Umbilical cord (tissue), 2 donors: ENCODE data around the gene SPINK5. TPM values are rescaled to one million over a fixed set of nuclear protein-coding genes. Genes with fewer than 3 reads are reported as not detected.

ENCODE experiments used
- DNase-seq: peaks from one replicate; pipeline ENCODE4 v3.0.0-alpha.2; 2015; ENCODE audit warnings: low spot score
- total RNA-seq: library from RNA; depleted of rRNA; stranded (reverse); fragments of >200 nt; gene quantifications from one replicate; pipeline ENCODE4 v1.2.3, GENCODE V29; 2014; ENCODE audit warnings: low replicate concordance; ENCODE audit not compliant: insufficient read depth

The SPINK5 gene
- total RNA-seq, 1 donor from 2014 or later = 3.6 TPM

- DNase-seq = no peak
Measured at GRCh38 chr5:148091991-148092964, 28.5 kb downstream of the SPINK5 start.

- no peak for DNase-seq
Measured at GRCh38 chr5:148094336-148094735, 30.6 kb downstream of the SPINK5 start.

- DNase-seq = no peak
Measured at GRCh38 chr5:148104226-148104625, 40.4 kb downstream of the SPINK5 start.

DNA sequence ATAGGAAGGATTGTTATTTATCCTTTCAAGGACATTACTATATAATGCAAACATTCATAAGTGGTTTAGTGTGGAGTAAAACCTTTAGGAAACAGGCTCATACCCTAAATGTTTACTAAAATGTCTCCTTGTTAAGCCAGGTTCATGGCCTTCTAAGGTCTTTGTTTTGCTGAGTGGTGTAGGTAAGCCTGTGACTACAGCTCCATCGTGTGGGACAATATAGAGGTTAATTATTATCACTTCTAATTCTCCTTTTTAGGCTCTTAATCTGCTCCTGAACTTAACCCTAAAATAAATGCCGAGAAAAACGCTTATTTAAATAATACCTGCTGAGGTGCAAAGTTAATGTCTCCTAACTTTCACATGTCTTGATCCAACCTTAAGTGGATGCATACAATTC, 43.8 kb downstream of the SPINK5 start:
- no peak for DNase-seq

- DNase-seq = no peak
Measured at GRCh38 chr5:148113243-148113642, 49.5 kb downstream of the SPINK5 start.

DNA sequence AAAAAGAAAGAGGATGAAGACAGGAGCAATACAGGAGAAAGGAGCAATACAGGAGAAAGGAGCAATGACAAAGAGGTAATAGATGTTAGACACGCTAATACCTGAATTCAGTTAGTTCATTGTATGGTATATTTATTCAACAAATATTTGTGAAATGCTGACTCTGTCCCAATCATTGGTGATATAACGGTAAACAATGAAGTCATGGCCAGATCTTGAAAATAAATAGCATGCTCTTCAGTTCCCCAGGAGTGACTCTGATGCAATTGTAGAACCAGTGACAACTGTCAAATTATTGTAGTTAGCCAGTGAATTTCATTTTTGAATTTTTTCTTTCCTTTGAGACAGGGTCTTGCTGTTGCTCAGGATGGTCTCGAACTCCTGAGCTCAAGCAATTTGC, 56.5 kb downstream of the SPINK5 start:
- no peak for DNase-seq

GRCh38 chr5:148125641-148126040, 61.9 kb downstream of the SPINK5 start:
- DNase-seq = no peak

- no peak for DNase-seq
Measured at GRCh38 chr5:148135091-148136048, 71.6 kb downstream of the SPINK5 start.

- no peak for DNase-seq
Measured at GRCh38 chr5:148140846-148141245, 77.1 kb downstream of the SPINK5 start.

GRCh38 chr5:148141645-148142044, 77.9 kb downstream of the SPINK5 start:
- no peak for DNase-seq

DNA sequence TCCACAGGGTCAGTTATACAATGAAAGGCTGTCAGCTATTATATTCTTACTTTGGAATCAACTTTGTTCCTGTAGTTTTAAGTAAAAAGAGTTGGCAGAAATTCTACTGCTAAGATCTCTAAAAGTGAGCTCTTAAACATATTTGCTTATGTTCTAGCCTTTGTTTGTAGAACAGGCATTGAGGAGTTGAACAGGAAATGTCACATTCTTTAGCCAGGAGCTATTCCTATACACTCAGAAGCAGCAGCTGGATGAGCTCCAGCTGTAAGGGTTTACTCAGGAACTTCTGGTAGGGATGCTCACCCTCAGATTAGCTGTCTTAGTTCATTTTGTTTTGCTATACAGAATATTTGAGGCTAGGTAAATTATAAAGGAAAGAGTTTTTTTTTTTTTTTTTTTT, 82.1 kb downstream of the SPINK5 start:
- DNase-seq = peak; percentile 66

- no peak for DNase-seq
Measured at GRCh38 chr5:148146487-148146886, 82.7 kb downstream of the SPINK5 start.

DNA sequence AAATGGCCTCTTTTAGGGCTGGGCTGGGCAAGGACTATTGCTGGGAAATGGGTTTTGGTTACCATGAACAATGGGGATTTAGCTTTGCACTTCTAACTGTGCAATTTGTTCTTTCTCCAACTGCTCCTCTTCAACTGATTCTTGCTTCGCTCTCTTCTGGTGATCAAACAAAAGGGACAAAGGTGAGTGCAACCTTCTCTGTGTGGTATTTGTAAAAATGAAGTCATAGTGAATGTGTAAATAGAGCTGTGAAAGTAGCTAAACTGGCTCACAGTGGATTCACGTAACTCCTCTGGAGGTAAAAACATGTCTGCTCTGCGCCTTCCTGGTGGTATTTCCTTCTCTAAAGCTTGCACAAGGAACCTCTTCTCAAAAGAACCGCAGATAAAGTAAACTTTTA, 83.6 kb downstream of the SPINK5 start:
- DNase-seq = no peak

DNA sequence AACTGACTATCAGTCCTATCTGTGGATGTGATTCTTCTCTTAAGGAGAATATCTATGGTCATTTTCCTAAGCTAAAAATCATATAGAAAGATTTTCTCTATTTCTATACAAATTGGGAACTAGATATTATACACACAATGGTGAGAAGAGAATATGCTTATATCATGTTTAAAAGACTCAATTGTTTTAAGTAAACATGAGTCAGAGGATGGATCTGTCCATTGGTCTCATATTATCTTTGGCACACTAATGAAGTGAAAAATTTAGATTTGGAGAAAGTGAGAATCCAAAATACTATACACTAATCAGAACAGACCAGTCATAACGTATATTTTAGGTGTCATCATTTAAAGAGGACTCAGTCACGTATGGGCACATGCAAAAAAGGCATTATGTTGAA, 88.1 kb downstream of the SPINK5 start:
- no peak for DNase-seq

- DNase-seq = no peak
Measured at GRCh38 chr5:148152781-148153180, 89.0 kb downstream of the SPINK5 start.

DNA sequence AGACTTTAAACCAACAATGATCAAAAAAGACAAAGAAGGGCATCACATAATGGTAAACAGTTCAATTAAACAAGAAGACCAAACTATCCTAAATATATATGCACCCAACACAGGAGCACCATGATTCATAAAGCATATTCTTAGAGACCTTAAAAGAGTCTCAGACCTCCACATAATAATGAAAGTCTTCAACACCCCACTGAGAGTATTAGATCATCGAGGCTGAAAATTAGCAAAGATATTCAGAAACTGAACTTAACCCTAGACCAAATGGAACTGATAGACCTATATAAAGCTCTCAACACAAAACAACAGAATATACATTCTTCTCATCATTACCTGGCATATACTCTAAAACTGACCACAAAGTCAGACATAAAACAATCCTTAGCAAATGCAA, 92.8 kb downstream of the SPINK5 start:
- DNase-seq = no peak

- DNase-seq = no peak
Measured at GRCh38 chr5:148162038-148162437, 98.3 kb downstream of the SPINK5 start.

DNA sequence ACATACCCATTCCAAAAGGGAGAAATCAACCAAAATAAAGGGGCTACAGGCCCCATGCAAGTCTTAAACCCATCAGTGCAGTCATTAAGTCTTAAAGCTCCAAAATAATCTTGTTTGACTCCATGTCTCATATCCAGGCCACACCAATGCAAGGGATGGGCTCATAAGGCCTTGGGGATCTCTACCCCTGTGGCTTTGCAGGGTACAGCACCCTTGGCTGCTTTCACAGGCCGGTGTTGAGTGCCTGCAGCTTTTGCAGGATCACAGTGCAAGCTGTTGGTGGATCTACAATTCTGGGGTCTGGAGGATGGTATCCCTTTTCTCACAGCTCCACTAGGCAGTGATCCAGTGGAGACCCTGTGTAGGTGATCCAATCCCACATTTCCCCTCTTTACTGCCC, 99.6 kb downstream of the SPINK5 start:
- DNase-seq = no peak

DNA sequence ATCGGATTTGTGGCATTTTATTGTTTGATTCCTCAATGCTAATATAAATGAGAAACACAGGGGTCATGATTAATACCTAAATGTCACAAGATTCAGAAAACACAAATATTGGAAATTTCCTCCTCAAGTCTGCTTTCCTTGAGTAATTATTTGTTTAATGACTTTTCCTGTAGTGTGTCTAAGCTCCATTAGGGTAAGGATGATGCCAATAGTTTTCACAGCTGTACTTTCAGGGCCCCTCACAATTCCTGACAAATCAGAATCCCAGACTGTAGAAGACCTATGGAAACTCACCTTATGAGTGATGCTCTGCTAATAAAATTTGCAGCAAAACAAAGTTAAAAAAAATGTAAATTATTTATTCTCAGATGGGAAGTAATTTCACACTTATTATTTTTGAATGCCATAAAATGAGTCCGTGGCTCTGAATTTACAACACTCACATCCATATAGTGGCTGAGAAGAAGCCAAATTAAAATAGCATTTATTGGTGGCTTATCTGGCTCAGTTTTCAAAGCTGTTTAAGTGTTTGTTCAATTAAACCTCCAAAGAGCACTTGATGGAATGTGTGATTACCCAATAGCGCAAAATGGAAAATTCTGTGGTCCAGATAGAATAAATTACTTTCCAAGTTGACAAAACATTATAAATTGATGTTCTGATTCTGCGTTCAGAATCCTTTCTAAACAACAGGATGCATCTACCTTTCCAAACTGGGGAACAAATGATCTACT, 102.9 kb downstream of the SPINK5 start:
- DNase-seq = no peak

DNA sequence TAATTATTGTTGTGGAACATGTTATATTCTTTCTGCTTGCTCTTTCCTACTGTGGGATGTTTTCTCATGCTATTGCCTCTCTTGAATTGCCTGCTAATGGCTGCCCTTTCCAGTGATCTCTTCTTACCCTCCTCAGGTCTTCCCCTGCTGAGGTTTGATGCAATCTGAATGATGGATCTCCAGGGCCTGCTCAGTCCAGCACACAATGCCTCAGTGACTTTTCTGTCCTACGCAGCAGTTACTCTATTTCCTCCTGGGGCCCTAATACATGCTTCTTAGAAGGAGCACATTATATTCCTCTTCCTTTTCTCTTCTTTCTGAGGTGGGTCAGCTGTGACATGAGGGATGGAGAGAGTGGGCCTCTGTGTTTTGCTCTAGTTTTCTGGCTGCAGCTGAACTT, 104.5 kb downstream of the SPINK5 start, which contains the start of gene SPINK14:
SPINK14 (plus strand) TSS at position 301 of the 400 bp plus-strand sequence. CDS start 1,187 bp downstream, outside the sequence.
- DNase-seq = no peak

DNA sequence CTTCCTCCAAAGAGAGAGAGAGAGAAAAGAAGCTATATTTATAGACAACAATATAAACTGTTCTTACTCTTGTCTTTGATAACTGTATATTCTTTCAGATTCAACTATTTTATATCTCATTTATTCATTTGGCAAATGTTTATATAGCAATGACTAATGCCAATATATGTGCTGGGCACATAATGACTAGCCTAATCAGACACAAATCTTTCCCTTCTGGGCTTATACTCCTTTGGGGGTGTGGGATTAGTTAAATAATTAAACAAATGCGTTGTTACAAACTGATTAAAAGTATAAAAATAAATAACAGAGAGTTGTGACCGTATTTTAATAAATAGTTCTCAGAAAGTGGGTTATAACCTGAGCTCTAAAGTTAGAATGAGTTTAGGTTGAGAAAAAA, 108.6 kb downstream of the SPINK5 start:
- DNase-seq = no peak
